HG02678 (cell line): ENCODE data around the gene VWA2.

Experiments used
- ATAC-seq: cut with Tn5 transposase; IDR thresholded peaks from one replicate; pipeline ENCODE4 v1.9.1; 2021; ENCODE audit warnings: mild to moderate bottlenecking, moderate library complexity; ENCODE audit not compliant: unreplicated experiment

VWA2 gene

GRCh38 chr10:114337510-114338462, 98.7 kb downstream of the VWA2 start:
- no peak for ATAC-seq

GRCh38 chr10:114340816-114341215, 101.8 kb downstream of the VWA2 start:
- no peak for ATAC-seq
